ENCODE results near the gene CREB5.

- no peak for TF ChIP-seq CREB5 (CRISPR knock-in tag; IDR thresholded peaks at IDR 0.05; ENCODE audit: low read depth)
- TF ChIP-seq BACH2 (CRISPR knock-in tag; IDR thresholded peaks at IDR 0.05; ENCODE audit: borderline replicate concordance) = no peak
- TF ChIP-seq TSHZ2 (CRISPR knock-in tag; IDR thresholded peaks at IDR 0.05) = no peak
- TF ChIP-seq POU6F1 (CRISPR knock-in tag; IDR thresholded peaks at IDR 0.05; ENCODE audit: borderline replicate concordance, low read depth) = no peak
- TF ChIP-seq ZNF8 (CRISPR knock-in tag; IDR thresholded peaks at IDR 0.05) = no peak
- TF ChIP-seq SNAI2 (CRISPR knock-in tag; IDR thresholded peaks at IDR 0.05) = no peak
- TF ChIP-seq ZFP30 (CRISPR knock-in tag; IDR thresholded peaks at IDR 0.05) = no peak
- TF ChIP-seq RARB (CRISPR knock-in tag; IDR thresholded peaks at IDR 0.05) = no peak
Measured at GRCh38 chr7:28643188-28643569, 230.9 kb downstream of the CREB5 start.

Measured in SK-N-SH treated with all-trans-retinoic acid at 6 μM for 48 hours (cell line).